ENCODE results near the gene IGFBP5. TPM values are rescaled to one million over a fixed set of nuclear protein-coding genes. Genes with fewer than 3 reads are reported as not detected.

The IGFBP5 gene
- total and polyA plus RNA-seq, 2 of the 8 experiments (the other 6 are each of a cell fraction or from before 2014, with no cell fraction given): 2.2 to 2.5 TPM

GRCh38 chr2:216713691-216714336, 18.5 kb upstream of the IGFBP5 start:
- Histone ChIP-seq H3K4me1 (replicated peaks in 1 of 4; ENCODE audit: control insufficient read depth in 3 of 4, insufficient read depth in 4 of 4, low read length in 3 of 4) (peaks cover 0 to 2% (median 0%) of the 10 kb centered on the region in 4 experiments; a peak in 1 of 7 replicates), H2BK12ac (ENCODE audit: low read depth, low read length) (no peak overlapping the region), H3K79me2 (ENCODE audit: control insufficient read depth in 1 of 2, insufficient read depth in 2 of 2, low read length in 2 of 2) (no peaks in the 10 kb centered on the region), H3K36me3 (ENCODE audit: control insufficient read depth in 2 of 4, insufficient read depth in 4 of 4, low read length in 3 of 4) (no peaks in the 10 kb centered on the region), H3K4me3 (ENCODE audit: extremely low read depth in 1 of 4, insufficient read depth in 2 of 4, low read depth in 3 of 4, low read length in 4 of 4) (no peak overlapping the region), H3K79me1 (ENCODE audit: low read depth, low read length) (no peaks in the 10 kb centered on the region), H3K18ac (ENCODE audit: extremely low read depth, low read length) (no peak overlapping the region), H2BK20ac (ENCODE audit: low read length) (no peak overlapping the region), H3K9ac (replicated peaks in 1 of 4; ENCODE audit: extremely low read depth in 1 of 4, low read depth in 3 of 4, low read length in 3 of 4) (no peak overlapping the region), H2AFZ (ENCODE audit: low read length) (no peak overlapping the region), H2BK15ac (ENCODE audit: low read length) (no peak overlapping the region), H3K4ac (replicated peaks; ENCODE audit: insufficient read length, low read depth, low read length) (no peak overlapping the region), H2AK5ac (ENCODE audit: low read depth, low read length) (no peak overlapping the region), H2BK120ac (replicated peaks; ENCODE audit: low read depth, low read length) (no peak overlapping the region), H4K20me1 (replicated peaks in 1 of 2; ENCODE audit: control insufficient read depth in 1 of 2, insufficient read depth in 2 of 2, low read length in 2 of 2) (no peaks in the 10 kb centered on the region), H4K8ac (ENCODE audit: extremely low read depth, insufficient read depth, low read length) (no peak overlapping the region), H3K23me2 (ENCODE audit: low read depth, low read length) (no peaks in the 10 kb centered on the region), H4K5ac (ENCODE audit: insufficient read length, low read depth, low read length) (no peak overlapping the region), H3K4me2 (ENCODE audit: insufficient read depth in 1 of 2, low read depth in 2 of 2, low read length in 2 of 2) (no peak overlapping the region), H3K9me3 (ENCODE audit: insufficient read depth in 2 of 2, low read depth in 1 of 2, low read length in 1 of 2) (0 out of 4 replicates have a peak, but pooled peaks cover 0 to 6% of the 10 kb centered on the region in 2 experiments), H3K23ac (ENCODE audit: insufficient read length) (no peak overlapping the region), H3K27me3 (replicated peaks in 1 of 4; ENCODE audit: control insufficient read depth in 3 of 4, extremely low read depth in 1 of 4, insufficient read depth in 3 of 4, low read length in 3 of 4) (no peaks in the 10 kb centered on the region), H3K14ac (ENCODE audit: insufficient read length) (no peak overlapping the region), H2BK5ac (ENCODE audit: low read depth, low read length) (no peak overlapping the region), H3K27ac (ENCODE audit: low read depth, low read length) (no peak overlapping the region), H3K56ac (replicated peaks; ENCODE audit: insufficient read length, low read depth, low read length) (no peak overlapping the region), H4K91ac (replicated peaks; ENCODE audit: insufficient read length, low read length) (no peak overlapping the region)
- WGBS, 2 experiments (ENCODE audit: extremely low coverage in 1 of 2, insufficient coverage in 1 of 2, insufficient read length in 1 of 2, insufficient replicate concordance in 2 of 2, low coverage in 1 of 2, low lambda C conversion rate in 2 of 2, missing lambda C conversion rate in 1 of 2): 88% methylated on average over 8 of the region's 8 CpGs; no CpG with 5 or more reads in 1 of the 2 experiments
- DNase-seq (ENCODE audit: low read depth in 1 of 2, low spot score in 2 of 2) (no peak), FAIRE-seq (no peak)
- no peak for TF ChIP-seq E2F6 (IDR thresholded peaks at IDR 0.05)
- TF ChIP-seq HDAC6 (IDR thresholded peaks at IDR 0.05; ENCODE audit: low read depth, low read length): no peak
- TF ChIP-seq TBP (IDR thresholded peaks at IDR 0.05; ENCODE audit: low read depth, low read length): no peak
- no peak for TF ChIP-seq SP4 (IDR thresholded peaks at IDR 0.05; ENCODE audit: low read length)
- TF ChIP-seq CEBPB (IDR thresholded peaks at IDR 0.05; ENCODE audit: low read depth, low read length): no peak
- no peak for TF ChIP-seq CTBP2 (IDR thresholded peaks at IDR 0.05; ENCODE audit: borderline replicate concordance, insufficient read depth, insufficient read length, low read length)
- TF ChIP-seq TEAD4 (IDR thresholded peaks at IDR 0.05; ENCODE audit: low read depth, low read length): no peak
- CTCF ChIA-PET (ENCODE audit: partially characterized antibody): interaction anchor here (0.6 to 1.8 kb wide), 6 partner anchors 13 to 199 kb away, joined by 3 to 5 read pairs (median 4); partner anchors contain the start of gene IGFBP5
- POLR2A ChIA-PET (ENCODE audit: partially characterized antibody): no interaction called here

Data from H1 (cell line).